Measurements from ENCODE around the gene CSPG4. TPM values are rescaled to one million over a fixed set of nuclear protein-coding genes. Genes with fewer than 3 reads are reported as not detected.

Gene CSPG4
- total RNA-seq, 5 donors from 2014 or later (not counting 1 experiment from before 2014, with no cell fraction given) = 0.06 to 0.07 (median 0.06) TPM; not detected in 2

GRCh38 chr15:75666823-75667501, 45.7 kb downstream of the CSPG4 start:
- H3K4me1 Mint-ChIP-seq = no peaks in the 10 kb centered on the region
- Histone ChIP-seq H3K4me3 (ENCODE audit: control insufficient read depth in 1 of 2, extremely low read depth in 1 of 2, low read length in 1 of 2) (no peak overlapping the region), H3K36me3 (ENCODE audit: control insufficient read depth in 2 of 2, extremely low read depth in 1 of 2, insufficient read depth in 1 of 2, low read length in 1 of 2) (no peaks in the 10 kb centered on the region), H3K27ac (ENCODE audit: low read length) (no peak overlapping the region), H3K9me3 (no peaks in the 10 kb centered on the region), H3K4me1 (ENCODE audit: control insufficient read depth in 1 of 2, extremely low read depth in 1 of 2, insufficient read depth in 2 of 2, low read length in 2 of 2) (no peaks in the 10 kb centered on the region), H3K27me3 (replicated peaks in 1 of 2; ENCODE audit: control insufficient read depth in 2 of 2, extremely low read depth in 1 of 2, insufficient read depth in 2 of 2, low read length in 1 of 2) (peaks cover 0 to 2% of the 10 kb centered on the region in 2 experiments)
- ChIA-PET CTCF (interaction anchor here in 1 of 2 donors (0.6 kb wide), 1 partner anchor 290 kb away, joined by 3 read pairs; no protein-coding TSS in a partner anchor), POLR2A (no interaction called here)
- no peak overlapping the region for H3K27ac Mint-ChIP-seq
- H3K27me3 Mint-ChIP-seq = no peaks in the 10 kb centered on the region
- H3K4me3 Mint-ChIP-seq = no peak overlapping the region
- ATAC-seq (replicated peaks in 1 of 4) (no peak), DNase-seq (no peak)
- no peaks in the 10 kb centered on the region for H3K9me3 Mint-ChIP-seq
- 81% methylated on average over 7 of the region's 15 CpGs for WGBS (ENCODE audit: insufficient coverage)
- no peaks in the 10 kb centered on the region for H3K36me3 Mint-ChIP-seq

- DNase-seq = no peak
- Mint-ChIP-seq H3K27me3 (no peaks in the 10 kb centered on the region), H3K4me1 (no peaks in the 10 kb centered on the region), H3K27ac (no peak overlapping the region), H3K4me3 (no peak overlapping the region), H3K36me3 (no peaks in the 10 kb centered on the region), H3K9me3 (no peaks in the 10 kb centered on the region)
- Histone ChIP-seq H3K36me3 (ENCODE audit: control insufficient read depth in 2 of 2, extremely low read depth in 1 of 2, insufficient read depth in 1 of 2, low read length in 1 of 2) (no peaks in the 10 kb centered on the region), H3K27ac (ENCODE audit: low read length) (no peak overlapping the region), H3K4me3 (ENCODE audit: control insufficient read depth in 1 of 2, extremely low read depth in 1 of 2, low read length in 1 of 2) (no peak overlapping the region), H3K9me3 (no peaks in the 10 kb centered on the region), H3K4me1 (ENCODE audit: control insufficient read depth in 1 of 2, extremely low read depth in 1 of 2, insufficient read depth in 2 of 2, low read length in 2 of 2) (no peaks in the 10 kb centered on the region), H3K27me3 (replicated peaks in 1 of 2; ENCODE audit: control insufficient read depth in 2 of 2, extremely low read depth in 1 of 2, insufficient read depth in 2 of 2, low read length in 1 of 2) (peaks cover 0 to 2% of the 10 kb centered on the region in 2 experiments)
- CTCF ChIA-PET = no interaction called here
- POLR2A ChIA-PET = no interaction called here
- ATAC-seq (replicated peaks in 1 of 4) = no peak
- WGBS (ENCODE audit: insufficient coverage) = 90% methylated on average over 11 of the region's 11 CpGs
These were observed 48.7 kb downstream of the CSPG4 start for GRCh38 chr15:75663931-75664421.

GRCh38 chr15:75662823-75663519, 49.7 kb downstream of the CSPG4 start:
- H3K4me3 ChIP-seq (ENCODE audit: control insufficient read depth in 1 of 2, extremely low read depth in 1 of 2, low read length in 1 of 2) = no peak overlapping the region
- no peaks in the 10 kb centered on the region for H3K9me3 Mint-ChIP-seq
- no peaks in the 10 kb centered on the region for H3K27me3 ChIP-seq (replicated peaks in 1 of 2; ENCODE audit: control insufficient read depth in 2 of 2, extremely low read depth in 1 of 2, insufficient read depth in 2 of 2, low read length in 1 of 2)
- ChIA-PET POLR2A (no interaction called here), CTCF (no interaction called here)
- H3K27ac Mint-ChIP-seq = no peak overlapping the region
- H3K27me3 Mint-ChIP-seq = no peaks in the 10 kb centered on the region
- H3K4me1 ChIP-seq (ENCODE audit: control insufficient read depth in 1 of 2, extremely low read depth in 1 of 2, insufficient read depth in 2 of 2, low read length in 2 of 2) = no peaks in the 10 kb centered on the region
- H3K4me3 Mint-ChIP-seq = no peak overlapping the region
- DNase-seq (no peak), ATAC-seq (replicated peaks in 1 of 4) (no peak)
- no peaks in the 10 kb centered on the region for H3K36me3 ChIP-seq (ENCODE audit: control insufficient read depth in 2 of 2, extremely low read depth in 1 of 2, insufficient read depth in 1 of 2, low read length in 1 of 2)
- H3K4me1 Mint-ChIP-seq = no peaks in the 10 kb centered on the region
- no peak overlapping the region for H3K27ac ChIP-seq (ENCODE audit: low read length)
- WGBS (ENCODE audit: insufficient coverage) = 91% methylated on average over 4 of the region's 9 CpGs
- H3K9me3 ChIP-seq = no peaks in the 10 kb centered on the region
- H3K36me3 Mint-ChIP-seq = no peaks in the 10 kb centered on the region

GRCh38 chr15:75661756-75662140, 50.9 kb downstream of the CSPG4 start:
- Mint-ChIP-seq H3K4me3 (no peak overlapping the region), H3K9me3 (no peaks in the 10 kb centered on the region), H3K27me3 (no peaks in the 10 kb centered on the region), H3K27ac (no peak overlapping the region), H3K4me1 (no peaks in the 10 kb centered on the region), H3K36me3 (no peaks in the 10 kb centered on the region)
- ATAC-seq (replicated peaks in 1 of 4) = no peak
- H3K4me3 ChIP-seq (ENCODE audit: control insufficient read depth in 1 of 2, extremely low read depth in 1 of 2, low read length in 1 of 2) = no peak overlapping the region
- no peaks in the 10 kb centered on the region for H3K36me3 ChIP-seq (ENCODE audit: control insufficient read depth in 2 of 2, extremely low read depth in 1 of 2, insufficient read depth in 1 of 2, low read length in 1 of 2)
- no peaks in the 10 kb centered on the region for H3K9me3 ChIP-seq
- ChIA-PET POLR2A (no interaction called here), CTCF (interaction anchor here in 1 of 2 donors (0.6 kb wide), 1 partner anchor 199 kb away, joined by 8 read pairs; no protein-coding TSS in a partner anchor)
- WGBS (ENCODE audit: insufficient coverage) = 71% methylated on average over 1 of the region's 3 CpGs
- H3K4me1 ChIP-seq (ENCODE audit: control insufficient read depth in 1 of 2, extremely low read depth in 1 of 2, insufficient read depth in 2 of 2, low read length in 2 of 2) = no peaks in the 10 kb centered on the region
- H3K27me3 ChIP-seq (replicated peaks in 1 of 2; ENCODE audit: control insufficient read depth in 2 of 2, extremely low read depth in 1 of 2, insufficient read depth in 2 of 2, low read length in 1 of 2) = no peaks in the 10 kb centered on the region
- no peak for DNase-seq
- no peak overlapping the region for H3K27ac ChIP-seq (ENCODE audit: low read length)

GRCh38 chr15:75661100-75661755, 51.4 kb downstream of the CSPG4 start:
- no peaks in the 10 kb centered on the region for H3K27me3 ChIP-seq (replicated peaks in 1 of 2; ENCODE audit: control insufficient read depth in 2 of 2, extremely low read depth in 1 of 2, insufficient read depth in 2 of 2, low read length in 1 of 2)
- Mint-ChIP-seq H3K4me1 (no peaks in the 10 kb centered on the region), H3K9me3 (no peaks in the 10 kb centered on the region), H3K36me3 (no peaks in the 10 kb centered on the region), H3K4me3 (no peak overlapping the region), H3K27ac (no peak overlapping the region), H3K27me3 (no peaks in the 10 kb centered on the region)
- ChIA-PET POLR2A (no interaction called here), CTCF (interaction anchor here in 1 of 2 donors (0.6 kb wide), 1 partner anchor 199 kb away, joined by 8 read pairs; no protein-coding TSS in a partner anchor)
- H3K9me3 ChIP-seq = no peaks in the 10 kb centered on the region
- H3K27ac ChIP-seq (ENCODE audit: low read length) = no peak overlapping the region
- H3K4me1 ChIP-seq (ENCODE audit: control insufficient read depth in 1 of 2, extremely low read depth in 1 of 2, insufficient read depth in 2 of 2, low read length in 2 of 2) = no peaks in the 10 kb centered on the region
- DNase-seq (no peak), ATAC-seq (replicated peaks in 1 of 4) (no peak)
- H3K4me3 ChIP-seq (ENCODE audit: control insufficient read depth in 1 of 2, extremely low read depth in 1 of 2, low read length in 1 of 2) = no peak overlapping the region
- H3K36me3 ChIP-seq (ENCODE audit: control insufficient read depth in 2 of 2, extremely low read depth in 1 of 2, insufficient read depth in 1 of 2, low read length in 1 of 2) = no peaks in the 10 kb centered on the region
- 98% methylated on average over 8 of the region's 14 CpGs for WGBS (ENCODE audit: insufficient coverage)

GRCh38 chr15:75659928-75660645, 52.6 kb downstream of the CSPG4 start:
- Mint-ChIP-seq H3K4me3 (no peak overlapping the region), H3K27ac (no peak overlapping the region), H3K4me1 (no peaks in the 10 kb centered on the region), H3K36me3 (no peaks in the 10 kb centered on the region), H3K27me3 (no peaks in the 10 kb centered on the region), H3K9me3 (no peaks in the 10 kb centered on the region)
- no peak for ATAC-seq (replicated peaks in 1 of 4)
- WGBS (ENCODE audit: insufficient coverage) = 91% methylated on average over 13 of the region's 17 CpGs
- no peak overlapping the region for H3K4me3 ChIP-seq (ENCODE audit: control insufficient read depth in 1 of 2, extremely low read depth in 1 of 2, low read length in 1 of 2)
- no peaks in the 10 kb centered on the region for H3K9me3 ChIP-seq
- CTCF ChIA-PET = no interaction called here
- H3K27me3 ChIP-seq (replicated peaks in 1 of 2; ENCODE audit: control insufficient read depth in 2 of 2, extremely low read depth in 1 of 2, insufficient read depth in 2 of 2, low read length in 1 of 2) = no peaks in the 10 kb centered on the region
- H3K4me1 ChIP-seq (ENCODE audit: control insufficient read depth in 1 of 2, extremely low read depth in 1 of 2, insufficient read depth in 2 of 2, low read length in 2 of 2) = no peaks in the 10 kb centered on the region
- POLR2A ChIA-PET = no interaction called here
- no peak for DNase-seq
- no peaks in the 10 kb centered on the region for H3K36me3 ChIP-seq (ENCODE audit: control insufficient read depth in 2 of 2, extremely low read depth in 1 of 2, insufficient read depth in 1 of 2, low read length in 1 of 2)
- no peak overlapping the region for H3K27ac ChIP-seq (ENCODE audit: low read length)

Measured in T-cell (primary cell).